Measurements from ENCODE around the gene IDH3B. TPM values are rescaled to one million over a fixed set of nuclear protein-coding genes. Genes with fewer than 3 reads are reported as not detected.
A peak's percentile ranks its signal among the peaks of the same experiment; 100 is the strongest.

IDH3B gene
- total and polyA plus RNA-seq, 2 of the 13 experiments (the other 11 are each of a cell fraction or from before 2014, with no cell fraction given), result 215 to 254 TPM

DNA sequence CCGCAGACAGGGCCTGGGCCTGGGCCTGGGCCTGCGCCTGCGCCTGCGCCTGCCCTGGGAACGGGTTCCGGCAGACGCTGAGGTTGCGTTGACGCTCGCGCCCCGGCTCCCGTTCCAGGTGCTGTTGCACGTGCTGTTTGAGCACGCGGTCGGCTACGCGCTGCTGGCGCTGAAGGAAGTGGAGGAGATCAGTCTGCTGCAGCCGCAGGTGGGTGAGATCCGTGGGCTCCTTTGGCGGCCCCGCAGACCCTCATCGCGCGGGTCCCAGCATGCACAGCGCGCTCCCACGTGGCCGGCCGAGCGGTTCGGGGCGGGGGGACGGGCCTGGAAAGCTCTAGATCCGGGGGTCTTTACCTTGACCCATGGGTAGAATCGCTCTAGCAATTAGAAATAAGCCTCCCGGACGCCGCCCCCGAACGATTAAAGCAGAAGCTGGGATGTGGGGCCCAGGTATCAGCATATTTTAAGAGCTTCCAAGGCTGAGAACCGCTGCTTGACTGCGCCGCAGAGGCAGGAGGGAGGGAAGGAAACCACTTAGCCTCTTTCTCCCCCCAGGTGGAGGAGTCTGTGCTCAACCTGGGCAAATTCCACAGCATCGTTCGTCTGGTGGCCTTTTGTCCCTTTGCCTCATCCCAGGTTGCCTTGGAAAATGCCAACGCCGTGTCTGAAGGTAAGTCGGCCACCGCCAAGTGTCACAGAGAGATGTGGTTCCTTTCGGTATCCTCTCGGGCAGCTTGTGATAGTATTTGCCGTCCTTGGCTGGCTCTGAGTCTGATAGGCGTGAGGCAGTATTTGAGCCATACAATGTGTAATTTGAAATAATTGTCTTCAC lies 11.1 kb downstream of the IDH3B start (continued):
- TF ChIP-seq CAMTA2 (CRISPR knock-in tag; IDR thresholded peaks at IDR 0.05; ENCODE audit: borderline replicate concordance) (no peak), ZBTB7B (CRISPR knock-in tag; IDR thresholded peaks at IDR 0.05) (peak; percentile 28; the same call in 1 of the 2 replicates), HHEX (CRISPR knock-in tag; IDR thresholded peaks at IDR 0.05) (no peak), SKI (IDR thresholded peaks at IDR 0.05; ENCODE audit: partially characterized antibody) (no peak), ZNF496 (CRISPR knock-in tag; IDR thresholded peaks at IDR 0.05; ENCODE audit: insufficient replicate concordance) (no peak), ZNF547 (CRISPR knock-in tag; IDR thresholded peaks at IDR 0.05) (no peak; the same call in none of the 2 replicates), ZNF768 (CRISPR knock-in tag; IDR thresholded peaks at IDR 0.05) (peak; percentile 49; the same call in 1 of the 2 replicates), NR3C1 (CRISPR knock-in tag; IDR thresholded peaks at IDR 0.05) (no peak), ZNF138 (CRISPR knock-in tag; IDR thresholded peaks at IDR 0.05; ENCODE audit: low read depth) (0 out of 2 replicates have a peak, but pooled peaks have one; percentile 3), ZNF484 (CRISPR knock-in tag; IDR thresholded peaks at IDR 0.05; ENCODE audit: borderline replicate concordance, low read depth) (peak; percentile 89; the same call in 1 of the 2 replicates), ZNF44 (CRISPR knock-in tag; IDR thresholded peaks at IDR 0.05) (no peak)
- TF ChIP-seq, protein P1, sequence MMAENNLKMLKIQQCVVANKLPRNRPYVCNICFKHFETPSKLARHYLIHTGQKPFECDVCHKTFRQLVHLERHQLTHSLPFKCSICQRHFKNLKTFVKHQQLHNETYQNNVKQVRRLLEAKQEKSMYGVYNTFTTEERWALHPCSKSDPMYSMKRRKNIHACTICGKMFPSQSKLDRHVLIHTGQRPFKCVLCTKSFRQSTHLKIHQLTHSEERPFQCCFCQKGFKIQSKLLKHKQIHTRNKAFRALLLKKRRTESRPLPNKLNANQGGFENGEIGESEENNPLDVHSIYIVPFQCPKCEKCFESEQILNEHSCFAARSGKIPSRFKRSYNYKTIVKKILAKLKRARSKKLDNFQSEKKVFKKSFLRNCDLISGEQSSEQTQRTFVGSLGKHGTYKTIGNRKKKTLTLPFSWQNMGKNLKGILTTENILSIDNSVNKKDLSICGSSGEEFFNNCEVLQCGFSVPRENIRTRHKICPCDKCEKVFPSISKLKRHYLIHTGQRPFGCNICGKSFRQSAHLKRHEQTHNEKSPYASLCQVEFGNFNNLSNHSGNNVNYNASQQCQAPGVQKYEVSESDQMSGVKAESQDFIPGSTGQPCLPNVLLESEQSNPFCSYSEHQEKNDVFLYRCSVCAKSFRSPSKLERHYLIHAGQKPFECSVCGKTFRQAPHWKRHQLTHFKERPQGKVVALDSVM (CRISPR knock-in tag; IDR thresholded peaks at IDR 0.05), result no peak; the same call in none of the 2 replicates
- TF ChIP-seq, protein P2, sequence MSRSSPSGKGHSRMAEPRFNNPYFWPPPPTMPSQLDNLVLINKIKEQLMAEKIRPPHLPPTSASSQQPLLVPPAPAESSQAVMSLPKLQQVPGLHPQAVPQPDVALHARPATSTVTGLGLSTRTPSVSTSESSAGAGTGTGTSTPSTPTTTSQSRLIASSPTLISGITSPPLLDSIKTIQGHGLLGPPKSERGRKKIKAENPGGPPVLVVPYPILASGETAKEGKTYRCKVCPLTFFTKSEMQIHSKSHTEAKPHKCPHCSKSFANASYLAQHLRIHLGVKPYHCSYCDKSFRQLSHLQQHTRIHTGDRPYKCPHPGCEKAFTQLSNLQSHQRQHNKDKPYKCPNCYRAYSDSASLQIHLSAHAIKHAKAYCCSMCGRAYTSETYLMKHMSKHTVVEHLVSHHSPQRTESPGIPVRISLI (CRISPR knock-in tag; IDR thresholded peaks at IDR 0.05; ENCODE audit: borderline replicate concordance), result no peak
- TF ChIP-seq, protein P3, sequence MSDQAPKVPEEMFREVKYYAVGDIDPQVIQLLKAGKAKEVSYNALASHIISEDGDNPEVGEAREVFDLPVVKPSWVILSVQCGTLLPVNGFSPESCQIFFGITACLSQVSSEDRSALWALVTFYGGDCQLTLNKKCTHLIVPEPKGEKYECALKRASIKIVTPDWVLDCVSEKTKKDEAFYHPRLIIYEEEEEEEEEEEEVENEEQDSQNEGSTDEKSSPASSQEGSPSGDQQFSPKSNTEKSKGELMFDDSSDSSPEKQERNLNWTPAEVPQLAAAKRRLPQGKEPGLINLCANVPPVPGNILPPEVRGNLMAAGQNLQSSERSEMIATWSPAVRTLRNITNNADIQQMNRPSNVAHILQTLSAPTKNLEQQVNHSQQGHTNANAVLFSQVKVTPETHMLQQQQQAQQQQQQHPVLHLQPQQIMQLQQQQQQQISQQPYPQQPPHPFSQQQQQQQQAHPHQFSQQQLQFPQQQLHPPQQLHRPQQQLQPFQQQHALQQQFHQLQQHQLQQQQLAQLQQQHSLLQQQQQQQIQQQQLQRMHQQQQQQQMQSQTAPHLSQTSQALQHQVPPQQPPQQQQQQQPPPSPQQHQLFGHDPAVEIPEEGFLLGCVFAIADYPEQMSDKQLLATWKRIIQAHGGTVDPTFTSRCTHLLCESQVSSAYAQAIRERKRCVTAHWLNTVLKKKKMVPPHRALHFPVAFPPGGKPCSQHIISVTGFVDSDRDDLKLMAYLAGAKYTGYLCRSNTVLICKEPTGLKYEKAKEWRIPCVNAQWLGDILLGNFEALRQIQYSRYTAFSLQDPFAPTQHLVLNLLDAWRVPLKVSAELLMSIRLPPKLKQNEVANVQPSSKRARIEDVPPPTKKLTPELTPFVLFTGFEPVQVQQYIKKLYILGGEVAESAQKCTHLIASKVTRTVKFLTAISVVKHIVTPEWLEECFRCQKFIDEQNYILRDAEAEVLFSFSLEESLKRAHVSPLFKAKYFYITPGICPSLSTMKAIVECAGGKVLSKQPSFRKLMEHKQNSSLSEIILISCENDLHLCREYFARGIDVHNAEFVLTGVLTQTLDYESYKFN (CRISPR knock-in tag; conservative IDR thresholded peaks at IDR 0.05), result 0 out of 2 replicates have a peak, but pooled peaks have one; percentile 22
- TF ChIP-seq, protein P4, sequence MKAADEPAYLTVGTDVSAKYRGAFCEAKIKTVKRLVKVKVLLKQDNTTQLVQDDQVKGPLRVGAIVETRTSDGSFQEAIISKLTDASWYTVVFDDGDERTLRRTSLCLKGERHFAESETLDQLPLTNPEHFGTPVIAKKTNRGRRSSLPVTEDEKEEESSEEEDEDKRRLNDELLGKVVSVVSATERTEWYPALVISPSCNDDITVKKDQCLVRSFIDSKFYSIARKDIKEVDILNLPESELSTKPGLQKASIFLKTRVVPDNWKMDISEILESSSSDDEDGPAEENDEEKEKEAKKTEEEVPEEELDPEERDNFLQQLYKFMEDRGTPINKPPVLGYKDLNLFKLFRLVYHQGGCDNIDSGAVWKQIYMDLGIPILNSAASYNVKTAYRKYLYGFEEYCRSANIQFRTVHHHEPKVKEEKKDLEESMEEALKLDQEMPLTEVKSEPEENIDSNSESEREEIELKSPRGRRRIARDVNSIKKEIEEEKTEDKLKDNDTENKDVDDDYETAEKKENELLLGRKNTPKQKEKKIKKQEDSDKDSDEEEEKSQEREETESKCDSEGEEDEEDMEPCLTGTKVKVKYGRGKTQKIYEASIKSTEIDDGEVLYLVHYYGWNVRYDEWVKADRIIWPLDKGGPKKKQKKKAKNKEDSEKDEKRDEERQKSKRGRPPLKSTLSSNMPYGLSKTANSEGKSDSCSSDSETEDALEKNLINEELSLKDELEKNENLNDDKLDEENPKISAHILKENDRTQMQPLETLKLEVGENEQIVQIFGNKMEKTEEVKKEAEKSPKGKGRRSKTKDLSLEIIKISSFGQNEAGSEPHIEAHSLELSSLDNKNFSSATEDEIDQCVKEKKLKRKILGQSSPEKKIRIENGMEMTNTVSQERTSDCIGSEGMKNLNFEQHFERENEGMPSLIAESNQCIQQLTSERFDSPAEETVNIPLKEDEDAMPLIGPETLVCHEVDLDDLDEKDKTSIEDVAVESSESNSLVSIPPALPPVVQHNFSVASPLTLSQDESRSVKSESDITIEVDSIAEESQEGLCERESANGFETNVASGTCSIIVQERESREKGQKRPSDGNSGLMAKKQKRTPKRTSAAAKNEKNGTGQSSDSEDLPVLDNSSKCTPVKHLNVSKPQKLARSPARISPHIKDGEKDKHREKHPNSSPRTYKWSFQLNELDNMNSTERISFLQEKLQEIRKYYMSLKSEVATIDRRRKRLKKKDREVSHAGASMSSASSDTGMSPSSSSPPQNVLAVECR (CRISPR knock-in tag; IDR thresholded peaks at IDR 0.05; ENCODE audit: borderline replicate concordance), result peak; percentile 93
- TF ChIP-seq, protein P5, sequence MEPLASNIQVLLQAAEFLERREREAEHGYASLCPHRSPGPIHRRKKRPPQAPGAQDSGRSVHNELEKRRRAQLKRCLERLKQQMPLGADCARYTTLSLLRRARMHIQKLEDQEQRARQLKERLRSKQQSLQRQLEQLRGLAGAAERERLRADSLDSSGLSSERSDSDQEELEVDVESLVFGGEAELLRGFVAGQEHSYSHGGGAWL (CRISPR knock-in tag; IDR thresholded peaks at IDR 0.05), result peak; percentile 90; the same call in 1 of the 2 replicates

All from HepG2 (cell line).